Common myeloid progenitor, CD34-positive (primary cell): Measurements from ENCODE around the gene ZFHX2.
"Not testable (repeated sequence)": the region's sequence is repeated elsewhere in the genome, so short reads cannot be mapped to it uniquely, and the experiment has no call there.

ENCODE experiments used
- CTCF ChIA-PET: fragments of 350-600 bp; sonication (Branson Sonifier 250); formaldehyde crosslinking; loops from one replicate; lab custom pipeline; 2021; ENCODE audit warnings: antibody characterized with exemption; lab: Charles Lee
- POLR2A ChIA-PET: fragments of 350-600 bp; sonication (Branson Sonifier 250); formaldehyde crosslinking; loops from one replicate; lab custom pipeline; 2021; ENCODE audit warnings: antibody characterized with exemption; lab: Charles Lee
- DNase-seq, 3 donors: peaks; one replicate each; pipeline versions ENCODE4 v3.0.0 to v3.0.0-alpha.2; 2013
- H3K27ac ChIP-seq, 2 experiments: 1 replicate in 1 of 2; 2 replicates in 1 of 2; pipeline ENCODE4 v1.7.0; 2013; ENCODE audit warnings: inconsistent platforms in 2 of 2, low read length in 2 of 2, mild to moderate bottlenecking in 2 of 2, low read depth in 1 of 2, moderate library complexity in 1 of 2; ENCODE audit not compliant: severe bottlenecking in 2 of 2, insufficient read depth in 1 of 2, poor library complexity in 1 of 2
- H3K27me3 ChIP-seq, 5 experiments: replicated peaks in 2 of 5; 1 replicate in 3 of 5; 2 replicates in 2 of 5; pipeline versions ENCODE4 v1.6.1 to v1.7.0; 2013; ENCODE audit warnings: low read length in 4 of 5, mild to moderate bottlenecking in 2 of 5, moderate library complexity in 2 of 5, inconsistent platforms in 1 of 5; ENCODE audit not compliant: insufficient read depth in 5 of 5, control insufficient read depth in 4 of 5
- H3K36me3 ChIP-seq, 4 experiments: 1 replicate in 2 of 4; 2 replicates in 2 of 4; pipeline versions ENCODE4 v1.6.1 to v1.7.0; 2013; ENCODE audit warnings: low read length in 3 of 4, control low read depth in 1 of 4, mild to moderate bottlenecking in 1 of 4; ENCODE audit not compliant: control insufficient read depth in 4 of 4, insufficient read depth in 4 of 4
- H3K4me1 ChIP-seq, 4 experiments: 1 replicate in 3 of 4; 2 replicates in 1 of 4; pipeline versions ENCODE4 v1.6.1 to v1.7.1; 2013; ENCODE audit warnings: low read length in 3 of 4, mild to moderate bottlenecking in 3 of 4, control low read depth in 1 of 4, inconsistent platforms in 1 of 4, moderate library complexity in 1 of 4; ENCODE audit not compliant: control insufficient read depth in 4 of 4, insufficient read depth in 4 of 4; ENCODE audit errors: control extremely low read depth in 1 of 4
- H3K4me3 ChIP-seq, 7 experiments: 1 replicate in 4 of 7; 2 replicates in 3 of 7; pipeline versions ENCODE4 v1.5.1 to v1.7.0; 2013; ENCODE audit warnings: mild to moderate bottlenecking in 7 of 7, low read length in 6 of 7, moderate library complexity in 6 of 7, inconsistent platforms in 2 of 7, low read depth in 2 of 7, control low read depth in 1 of 7; ENCODE audit not compliant: insufficient read depth in 4 of 7, control insufficient read depth in 1 of 7; ENCODE audit errors: extremely low read depth in 1 of 7
- H3K9me3 ChIP-seq, 5 experiments: 1 replicate in 4 of 5; 2 replicates in 1 of 5; pipeline versions ENCODE4 v1.6.1 to v1.7.1; 2013; ENCODE audit warnings: low read length in 4 of 5, mild to moderate bottlenecking in 2 of 5, inconsistent platforms in 1 of 5, low read depth in 1 of 5, moderate library complexity in 1 of 5; ENCODE audit not compliant: control insufficient read depth in 4 of 5, insufficient read depth in 2 of 5; ENCODE audit errors: control extremely low read depth in 1 of 5
- WGBS: methylation state at CpG from one replicate; pipeline ENCODE4 v1.1.5; 2013; ENCODE audit not compliant: insufficient coverage; 5-methylcytosine and 5-hydroxymethylcytosine counted together

The ZFHX2 gene

GRCh38 chr14:23536906-23537305 is 14.7 kb downstream of the ZFHX2 start:
- not testable (repeated sequence) for H3K4me3 ChIP-seq

GRCh38 chr14:23536494-23536893 is 15.1 kb downstream of the ZFHX2 start:
- DNase-seq = no peak
- no CpG with 5 or more reads among the region's 2 CpGs for WGBS
- POLR2A ChIA-PET = interaction anchor here (0.5 kb wide), 1 partner anchor 15 kb away, joined by 3 read pairs; the partner anchor contains the start of gene ZFHX2
- CTCF ChIA-PET = interaction anchor here (1.1 to 7.9 kb wide), 7 partner anchors 10 to 58 kb away, joined by 4 to 134 read pairs (median 6); no protein-coding TSS in a partner anchor
- no peaks in the 10 kb centered on the region for H3K9me3 ChIP-seq
- no peaks in the 10 kb centered on the region for H3K27me3 ChIP-seq
- no peak overlapping the region for H3K27ac ChIP-seq
- no peaks in the 10 kb centered on the region for H3K36me3 ChIP-seq
- H3K4me3 ChIP-seq = no peak overlapping the region
- H3K4me1 ChIP-seq = peaks cover 0 to 5% (median 2%) of the 10 kb centered on the region in 4 experiments

More at GRCh38 chr14:23536906-23537305, 14.7 kb downstream of the ZFHX2 start:
- not testable (repeated sequence) for H3K36me3 ChIP-seq, H3K27me3 ChIP-seq, H3K9me3 ChIP-seq, H3K27ac ChIP-seq, H3K4me1 ChIP-seq, DNase-seq
- ChIA-PET CTCF (interaction anchor here (1.1 to 7.9 kb wide), 8 partner anchors 10 to 58 kb away, joined by 3 to 134 read pairs (median 5); no protein-coding TSS in a partner anchor), POLR2A (interaction anchor here (0.5 kb wide), 1 partner anchor 15 kb away, joined by 3 read pairs; the partner anchor contains the start of gene ZFHX2)
- 100% methylated on average over 6 of the region's 6 CpGs for WGBS

- CTCF ChIA-PET = interaction anchor here (3.1 to 7.9 kb wide), 3 partner anchors 13 to 57 kb away, joined by 11 to 134 read pairs (median 97); no protein-coding TSS in a partner anchor
- POLR2A ChIA-PET = no interaction called here
- H3K9me3 ChIP-seq = no peaks in the 10 kb centered on the region
- H3K4me1 ChIP-seq = peaks cover 0 to 10% (median 7%) of the 10 kb centered on the region in 4 experiments
- no peaks in the 10 kb centered on the region for H3K27me3 ChIP-seq
- no peak overlapping the region for H3K27ac ChIP-seq
- H3K4me3 ChIP-seq = no peak overlapping the region
- DNase-seq = no peak
- WGBS = 92% methylated on average over 4 of the region's 4 CpGs
- no peaks in the 10 kb centered on the region for H3K36me3 ChIP-seq
Observed at GRCh38 chr14:23535943-23536342, 15.6 kb downstream of the ZFHX2 start.

- ChIA-PET POLR2A (no interaction called here), CTCF (interaction anchor here (1.2 to 8.1 kb wide), 4 partner anchors 8 to 59 kb away, joined by 3 to 65 read pairs (median 4); partner anchors contain the start of gene THTPA)
- Histone ChIP-seq H3K9me3 (no peaks in the 10 kb centered on the region), H3K4me3 (no peak overlapping the region), H3K36me3 (no peaks in the 10 kb centered on the region), H3K27ac (no peak overlapping the region), H3K27me3 (no peaks in the 10 kb centered on the region), H3K4me1 (peaks cover 0 to 19% (median 16%) of the 10 kb centered on the region in 4 experiments)
- WGBS = 97% methylated on average over 10 of the region's 16 CpGs
- no peak for DNase-seq
Observed at GRCh38 chr14:23533652-23534435, 17.7 kb downstream of the ZFHX2 start.

GRCh38 chr14:23532658-23533057 is 18.9 kb downstream of the ZFHX2 start:
- CTCF ChIA-PET = interaction anchor here (0.6 to 8.1 kb wide), 6 partner anchors 9 to 268 kb away, joined by 3 to 65 read pairs (median 12); partner anchors contain the start of gene THTPA
- Histone ChIP-seq H3K27ac (no peak overlapping the region), H3K4me3 (no peak overlapping the region), H3K9me3 (no peaks in the 10 kb centered on the region), H3K27me3 (no peaks in the 10 kb centered on the region), H3K4me1 (peaks cover 0 to 19% (median 15%) of the 10 kb centered on the region in 4 experiments), H3K36me3 (no peaks in the 10 kb centered on the region)
- WGBS = 96% methylated on average over 6 of the region's 7 CpGs
- POLR2A ChIA-PET = interaction anchor here (1.2 kb wide), 1 partner anchor 31 kb away, joined by 3 read pairs; no protein-coding TSS in a partner anchor
- DNase-seq = no peak

GRCh38 chr14:23531391-23531790 is 20.2 kb downstream of the ZFHX2 start:
- Histone ChIP-seq H3K36me3 (peaks cover 0 to 2% (median 1%) of the 10 kb centered on the region in 4 experiments), H3K27ac (no peak overlapping the region), H3K9me3 (no peaks in the 10 kb centered on the region), H3K4me3 (no peak overlapping the region), H3K27me3 (no peaks in the 10 kb centered on the region), H3K4me1 (peaks cover 0 to 19% (median 14%) of the 10 kb centered on the region in 4 experiments)
- no peak for DNase-seq
- ChIA-PET CTCF (interaction anchor here (1.1 to 8.1 kb wide), 5 partner anchors 10 to 55 kb away, joined by 3 to 65 read pairs (median 21); partner anchors contain the start of genes AP1G2 and THTPA), POLR2A (no interaction called here)
- WGBS = 94% methylated on average over 12 of the region's 12 CpGs
